H9 (cell line): ENCODE data around the gene NCCRP1. TPM values are rescaled to one million over a fixed set of nuclear protein-coding genes. Genes with fewer than 3 reads are reported as not detected.

Experiments
- DNase-seq: peaks from one replicate; pipeline ENCODE4 v3.0.0-alpha.2; 2017
- H2AFZ ChIP-seq: one replicate; pipeline ENCODE4 v1.6.1; 2013; ENCODE audit warnings: mild to moderate bottlenecking, low read length, control low read depth, moderate library complexity
- H2AK5ac ChIP-seq: 2 replicates; pipeline ENCODE4 v1.6.1; 2013; ENCODE audit warnings: low read length, control low read depth, mixed read lengths; ENCODE audit not compliant: insufficient read length
- H2BK120ac ChIP-seq: one replicate; pipeline ENCODE4 v1.6.1; 2013; ENCODE audit warnings: low read depth, mild to moderate bottlenecking, low read length, control low read depth, inconsistent platforms; ENCODE audit not compliant: poor library complexity, severe bottlenecking
- H2BK12ac ChIP-seq: 2 replicates; pipeline ENCODE4 v1.6.1; 2013; ENCODE audit warnings: low read length, control low read depth, mixed read lengths, low read depth; ENCODE audit not compliant: insufficient read length
- H2BK15ac ChIP-seq: 2 replicates; pipeline ENCODE4 v1.6.1; 2013; ENCODE audit warnings: low read depth, low read length, control low read depth
- H2BK20ac ChIP-seq: one replicate; pipeline ENCODE4 v1.6.1; 2013; ENCODE audit warnings: low read depth, mild to moderate bottlenecking, low read length, control low read depth, inconsistent platforms; ENCODE audit not compliant: poor library complexity, severe bottlenecking
- H2BK5ac ChIP-seq: 2 replicates; pipeline ENCODE4 v1.6.1; 2013; ENCODE audit warnings: low read length, control low read depth, mixed read lengths; ENCODE audit not compliant: insufficient read length
- H3K14ac ChIP-seq: 2 replicates; pipeline ENCODE4 v1.6.1; 2013; ENCODE audit warnings: low read length, control low read depth; ENCODE audit not compliant: insufficient read depth
- H3K18ac ChIP-seq: 2 replicates; pipeline ENCODE4 v1.6.1; 2013; ENCODE audit warnings: low read depth, mild to moderate bottlenecking, mixed read lengths, low read length, control low read depth; ENCODE audit not compliant: insufficient read length
- H3K23ac ChIP-seq: 2 replicates; pipeline ENCODE4 v1.6.1; 2013; ENCODE audit warnings: low read length, control low read depth, mixed read lengths, low read depth; ENCODE audit not compliant: insufficient read length
- H3K23me2 ChIP-seq: 2 replicates; pipeline ENCODE4 v1.6.1; 2013; ENCODE audit warnings: low read depth, mild to moderate bottlenecking, mixed read lengths, low read length, control low read depth; ENCODE audit not compliant: insufficient read length, poor library complexity, severe bottlenecking
- H3K27ac ChIP-seq: 2 replicates; pipeline ENCODE4 v1.5.1; 2013; ENCODE audit warnings: low read length, control low read depth, mixed read lengths, low read depth; ENCODE audit not compliant: insufficient read length
- H3K27me3 ChIP-seq: 2 replicates; pipeline ENCODE4 v1.6.1; 2013; ENCODE audit warnings: low read length, control low read depth, inconsistent platforms; ENCODE audit not compliant: insufficient read depth
- H3K4ac ChIP-seq: 2 replicates; pipeline ENCODE4 v1.6.1; 2013; ENCODE audit warnings: low read depth, mild to moderate bottlenecking, control low read depth, inconsistent platforms, low read length, moderate library complexity
- H3K4me1 ChIP-seq: 2 replicates; pipeline ENCODE4 v1.6.1; 2013; ENCODE audit warnings: low read length, control low read depth, inconsistent platforms; ENCODE audit not compliant: insufficient read depth
- H3K4me2 ChIP-seq: 2 replicates; pipeline ENCODE4 v1.6.1; 2013; ENCODE audit warnings: low read length, control low read depth, mixed read lengths; ENCODE audit not compliant: insufficient read length, insufficient read depth
- H3K56ac ChIP-seq: 2 replicates; pipeline ENCODE4 v1.6.1; 2013; ENCODE audit warnings: low read depth, mild to moderate bottlenecking, mixed read lengths, low read length, control low read depth; ENCODE audit not compliant: insufficient read length
- H3K79me1 ChIP-seq: 2 replicates; pipeline ENCODE4 v1.6.1; 2013; ENCODE audit warnings: low read depth, mild to moderate bottlenecking, moderate library complexity, low read length, control low read depth, inconsistent platforms; ENCODE audit not compliant: insufficient read depth, poor library complexity, severe bottlenecking
- H3K79me2 ChIP-seq: 2 replicates; pipeline ENCODE4 v1.6.1; 2013; ENCODE audit warnings: low read length, control low read depth, inconsistent platforms; ENCODE audit not compliant: insufficient read depth
- H3K9ac ChIP-seq: 2 replicates; pipeline ENCODE4 v1.6.1; 2013; ENCODE audit warnings: low read length, control low read depth, mixed read lengths; ENCODE audit not compliant: insufficient read length; ENCODE audit errors: extremely low read depth
- H3K9me3 ChIP-seq: one replicate; pipeline ENCODE4 v1.6.1; 2013; ENCODE audit warnings: low read depth, low read length, inconsistent platforms; ENCODE audit not compliant: control insufficient read depth
- H3T11ph ChIP-seq: one replicate; pipeline ENCODE4 v1.6.1; 2013; ENCODE audit warnings: mild to moderate bottlenecking, low read length, control low read depth, inconsistent platforms
- H4K20me1 ChIP-seq: one replicate; pipeline ENCODE4 v1.6.1; 2013; ENCODE audit not compliant: control insufficient read depth, insufficient read length, insufficient read depth
- H4K5ac ChIP-seq: 2 replicates; pipeline ENCODE4 v1.6.1; 2013; ENCODE audit warnings: low read depth, mild to moderate bottlenecking, mixed read lengths, low read length, control low read depth; ENCODE audit not compliant: insufficient read length
- H4K8ac ChIP-seq: replicated peaks from 2 replicates; pipeline ENCODE4 v1.6.1; 2013; ENCODE audit warnings: low read length, control low read depth, mixed read lengths, low read depth; ENCODE audit not compliant: insufficient read length
- H4K91ac ChIP-seq: 2 replicates; pipeline ENCODE4 v1.6.1; 2013; ENCODE audit warnings: low read depth, mild to moderate bottlenecking, moderate library complexity, mixed read lengths, low read length, control low read depth; ENCODE audit not compliant: insufficient read length
- H3K27ac Mint-ChIP-seq, 3 experiments: 2 replicates in 2 of 3; 3 replicates in 1 of 3; pipeline ENCODE4 v1.8.0; 2020 to 2021; ENCODE audit warnings: mixed read lengths in 3 of 3, mild to moderate bottlenecking in 1 of 3, moderate library complexity in 1 of 3
- H3K27me3 Mint-ChIP-seq: 2 replicates; pipeline ENCODE4 v1.8.0; 2021; ENCODE audit warnings: low read depth, mild to moderate bottlenecking, moderate library complexity, mixed read lengths
- H3K36me3 Mint-ChIP-seq, 3 experiments: 2 replicates in 2 of 3; 3 replicates in 1 of 3; pipeline ENCODE4 v1.8.0; 2020 to 2021; ENCODE audit warnings: low read depth in 3 of 3, mixed read lengths in 3 of 3; ENCODE audit not compliant: insufficient read depth in 1 of 3
- H3K4me1 Mint-ChIP-seq, 2 experiments: 2 replicates each; pipeline ENCODE4 v1.8.0; 2020; ENCODE audit warnings: mixed read lengths in 2 of 2
- H3K4me3 Mint-ChIP-seq, 2 experiments: 2 replicates in 1 of 2; 3 replicates in 1 of 2; pipeline ENCODE4 v1.8.0; 2020 to 2021; ENCODE audit warnings: mild to moderate bottlenecking in 2 of 2, mixed read lengths in 2 of 2, moderate library complexity in 1 of 2
- H3K9me3 Mint-ChIP-seq, 2 experiments: 2 replicates in 1 of 2; 3 replicates in 1 of 2; pipeline ENCODE4 v1.8.0; 2020; ENCODE audit warnings: mild to moderate bottlenecking in 2 of 2, mixed read lengths in 2 of 2, moderate library complexity in 1 of 2
- CTCF ChIP-seq: fragments of 200-600 bp; sonication (generic); conservative IDR thresholded peaks from 3 replicates; pipeline ENCODE4 v1.8.0; 2021; ENCODE audit warnings: antibody characterized with exemption, mild to moderate bottlenecking
- WGBS: extraction: QIAGEN DNeasy Blood & Tissue Kit; methylation state at CpG from one replicate; pipeline ENCODE4 v1.1.7; 2013; ENCODE audit warnings: missing lambda C conversion rate, low lambda C conversion rate, mixed read lengths; ENCODE audit not compliant: insufficient read length; ENCODE audit errors: extremely low coverage; 5-methylcytosine and 5-hydroxymethylcytosine counted together
- total RNA-seq: library from RNA; stranded (reverse); gene quantifications from 2 replicates; pipeline ENCODE4 v1.2.1, GENCODE V29; 2021

NCCRP1 gene
- total RNA-seq, 1 experiment from 2014 or later = 1.9 TPM

GRCh38 chr19:39193803-39194202, 3.0 kb upstream of the NCCRP1 start:
- Histone ChIP-seq H4K20me1 (no peaks in the 10 kb centered on the region), H2BK12ac (no peak overlapping the region), H3K4me2 (no peak overlapping the region), H3K4ac (no peak overlapping the region), H3K27ac (no peak overlapping the region), H3K23me2 (peaks cover 7% of the 10 kb centered on the region), H2AFZ (no peak overlapping the region), H2BK20ac (no peak overlapping the region), H3K79me2 (no peaks in the 10 kb centered on the region), H3K9me3 (no peaks in the 10 kb centered on the region), H3K14ac (peak overlapping the region; percentile 88), H3K27me3 (peaks cover 7% of the 10 kb centered on the region; the same call in 1 of the 2 replicates), H3K79me1 (no peaks in the 10 kb centered on the region), H4K91ac (no peak overlapping the region), H3K9ac (no peak overlapping the region), H4K8ac (no peak overlapping the region), H3K4me1 (no peaks in the 10 kb centered on the region), H2BK5ac (no peak overlapping the region), H4K5ac (no peak overlapping the region), H3K23ac (no peak overlapping the region), H2BK15ac (no peak overlapping the region), H3K18ac (peak overlapping the region; percentile 85), H3K56ac (no peak overlapping the region), H2AK5ac (no peak overlapping the region), H2BK120ac (no peak overlapping the region), H3T11ph (no peak overlapping the region)
- no peak for DNase-seq
- no peak for TF ChIP-seq CTCF
- H3K4me1 Mint-ChIP-seq = peaks cover 10 to 36% of the 10 kb centered on the region in 2 experiments
- H3K27ac Mint-ChIP-seq = peak overlapping the region in 1 of 3 experiments; percentile 47; a peak in 1 of 7 replicates
- peaks cover 54% of the 10 kb centered on the region for H3K27me3 Mint-ChIP-seq
- no peaks in the 10 kb centered on the region; a peak in 1 of 5 replicates for H3K9me3 Mint-ChIP-seq
- WGBS = no CpG with 5 or more reads among the region's 8 CpGs
- H3K4me3 Mint-ChIP-seq = no peak overlapping the region
- no peaks in the 10 kb centered on the region for H3K36me3 Mint-ChIP-seq
